A673 (cell line): ENCODE measurements around the gene AK5. TPM values are rescaled to one million over a fixed set of nuclear protein-coding genes. Genes with fewer than 3 reads are reported as not detected.
"Not testable (repeated sequence)": the region's sequence is repeated elsewhere in the genome, so short reads cannot be mapped to it uniquely, and the experiment has no call there.

Experiments
- BruUV-seq: library from RNA; stranded (reverse); fragments of 400-500 nt; replicated peaks from 2 replicates; lab custom pipeline; 2021; lab: Mats Ljungman, UMichigan
- CTCF ChIA-PET: fragments of 300-600 bp; sonication (Branson Sonifier 250); formaldehyde crosslinking; loops from one replicate; lab custom pipeline; 2022; ENCODE audit warnings: antibody characterized with exemption; lab: Charles Lee
- POLR2A ChIA-PET: fragments of 300-600 bp; sonication (Branson Sonifier 250); formaldehyde crosslinking; loops from one replicate; lab custom pipeline; 2022; ENCODE audit warnings: antibody characterized with exemption; ENCODE audit not compliant: low non-redundant PET; lab: Charles Lee
- DNase-seq: peaks from one replicate; pipeline ENCODE4 v3.0.0-alpha.2; 2015; ENCODE audit warnings: low spot score
- H3K27ac ChIP-seq: fragments of 200-600 bp; sonication (generic); 2 replicates; pipeline ENCODE4 v1.5.1; 2016; ENCODE audit warnings: mixed run types, low read depth, mild to moderate bottlenecking, mixed read lengths, antibody characterized with exemption, low read length; ENCODE audit not compliant: poor library complexity, severe bottlenecking
- H3K27me3 ChIP-seq: fragments of 200-600 bp; sonication (generic); replicated peaks from 2 replicates; pipeline ENCODE4 v1.6.1; 2017; ENCODE audit warnings: mixed run types, low read depth, mild to moderate bottlenecking, mixed read lengths, antibody characterized with exemption, low read length; ENCODE audit not compliant: insufficient read depth, poor library complexity
- H3K36me3 ChIP-seq: fragments of 200-600 bp; sonication (generic); 2 replicates; pipeline ENCODE4 v1.6.1; 2016; ENCODE audit warnings: mixed run types, mild to moderate bottlenecking, mixed read lengths, antibody characterized with exemption, low read length; ENCODE audit not compliant: insufficient read depth, poor library complexity, severe bottlenecking
- H3K4me1 ChIP-seq: fragments of 200-600 bp; sonication (generic); 2 replicates; pipeline ENCODE4 v1.6.1; 2017; ENCODE audit warnings: mixed run types, mild to moderate bottlenecking, mixed read lengths, antibody characterized with exemption, low read length; ENCODE audit not compliant: insufficient read depth, poor library complexity, severe bottlenecking
- H3K4me3 ChIP-seq: fragments of 200-600 bp; sonication (generic); 2 replicates; pipeline ENCODE4 v1.5.1; 2016; ENCODE audit warnings: low read depth, mixed run types, mild to moderate bottlenecking, mixed read lengths, low read length; ENCODE audit not compliant: poor library complexity, severe bottlenecking
- H3K9me3 ChIP-seq: fragments of 200-600 bp; sonication (generic); 2 replicates; pipeline ENCODE4 v1.6.1; 2016; ENCODE audit warnings: mixed run types, low read depth, mild to moderate bottlenecking, mixed read lengths, antibody characterized with exemption, low read length; ENCODE audit not compliant: poor library complexity, severe bottlenecking
- EZH2 ChIP-seq: fragments of 200-600 bp; sonication (generic); IDR thresholded peaks from 2 replicates; pipeline ENCODE4 v1.6.1; 2017; ENCODE audit warnings: borderline replicate concordance, low read depth, mild to moderate bottlenecking, mixed read lengths, antibody characterized with exemption, low read length; ENCODE audit not compliant: poor library complexity, severe bottlenecking
- intact Hi-C: fragments of 100-400 bp; cut with micrococcal nuclease; formaldehyde crosslinking; loops from one replicate; pipeline ENCODE4 v1.10.0; 2022; ENCODE audit not compliant: unreplicated experiment
- total RNA-seq: library from RNA; stranded (reverse); gene quantifications from 2 replicates; pipeline ENCODE4 v1.2.3, GENCODE V29; 2021
- TF ChIP-seq, protein P1 (sequence below): fragments of 300-800, 200-600 bp; sonication (generic); conservative IDR thresholded peaks from 2 replicates; pipeline ENCODE4 v1.5.1; 2017; ENCODE audit warnings: low read depth, mild to moderate bottlenecking, antibody characterized with exemption, low read length, moderate library complexity, mixed read lengths

The AK5 gene
- total RNA-seq, 1 experiment from 2014 or later = 0.47 TPM

DNA sequence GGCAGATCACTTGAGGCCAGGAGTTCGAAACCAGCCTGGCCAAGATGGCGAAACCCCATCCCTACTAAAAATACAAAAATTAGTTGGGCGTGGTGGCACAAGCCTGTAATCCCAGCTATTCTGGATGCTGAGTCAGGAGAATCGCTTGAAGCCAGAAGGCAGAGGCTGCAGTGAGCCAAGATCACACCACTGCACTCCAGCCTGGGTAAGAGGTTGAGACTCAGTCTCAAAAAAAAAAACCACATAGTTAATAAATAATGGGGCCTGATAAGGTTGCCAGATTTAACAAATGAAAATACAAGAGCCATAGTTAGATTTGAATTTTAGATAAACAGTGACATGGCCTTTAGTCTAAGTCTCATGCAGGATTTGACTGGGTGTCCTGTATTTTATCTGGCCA, 225.0 kb downstream of the AK5 start:
- Histone ChIP-seq H3K4me1 (peaks cover 3% of the 10 kb centered on the region), H3K9me3 (no peaks in the 10 kb centered on the region), H3K4me3 (no peak overlapping the region), H3K27ac (no peak overlapping the region), H3K27me3 (no peaks in the 10 kb centered on the region), H3K36me3 (no peaks in the 10 kb centered on the region)
- ChIA-PET CTCF (no interaction called here), POLR2A (no interaction called here)
- TF ChIP-seq, protein P1, sequence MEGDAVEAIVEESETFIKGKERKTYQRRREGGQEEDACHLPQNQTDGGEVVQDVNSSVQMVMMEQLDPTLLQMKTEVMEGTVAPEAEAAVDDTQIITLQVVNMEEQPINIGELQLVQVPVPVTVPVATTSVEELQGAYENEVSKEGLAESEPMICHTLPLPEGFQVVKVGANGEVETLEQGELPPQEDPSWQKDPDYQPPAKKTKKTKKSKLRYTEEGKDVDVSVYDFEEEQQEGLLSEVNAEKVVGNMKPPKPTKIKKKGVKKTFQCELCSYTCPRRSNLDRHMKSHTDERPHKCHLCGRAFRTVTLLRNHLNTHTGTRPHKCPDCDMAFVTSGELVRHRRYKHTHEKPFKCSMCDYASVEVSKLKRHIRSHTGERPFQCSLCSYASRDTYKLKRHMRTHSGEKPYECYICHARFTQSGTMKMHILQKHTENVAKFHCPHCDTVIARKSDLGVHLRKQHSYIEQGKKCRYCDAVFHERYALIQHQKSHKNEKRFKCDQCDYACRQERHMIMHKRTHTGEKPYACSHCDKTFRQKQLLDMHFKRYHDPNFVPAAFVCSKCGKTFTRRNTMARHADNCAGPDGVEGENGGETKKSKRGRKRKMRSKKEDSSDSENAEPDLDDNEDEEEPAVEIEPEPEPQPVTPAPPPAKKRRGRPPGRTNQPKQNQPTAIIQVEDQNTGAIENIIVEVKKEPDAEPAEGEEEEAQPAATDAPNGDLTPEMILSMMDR = no peak
- TF ChIP-seq EZH2 = no peak
- BruUV-seq = no TSS peak
- DNase-seq = no peak
- intact Hi-C loops = no loop called here

DNA sequence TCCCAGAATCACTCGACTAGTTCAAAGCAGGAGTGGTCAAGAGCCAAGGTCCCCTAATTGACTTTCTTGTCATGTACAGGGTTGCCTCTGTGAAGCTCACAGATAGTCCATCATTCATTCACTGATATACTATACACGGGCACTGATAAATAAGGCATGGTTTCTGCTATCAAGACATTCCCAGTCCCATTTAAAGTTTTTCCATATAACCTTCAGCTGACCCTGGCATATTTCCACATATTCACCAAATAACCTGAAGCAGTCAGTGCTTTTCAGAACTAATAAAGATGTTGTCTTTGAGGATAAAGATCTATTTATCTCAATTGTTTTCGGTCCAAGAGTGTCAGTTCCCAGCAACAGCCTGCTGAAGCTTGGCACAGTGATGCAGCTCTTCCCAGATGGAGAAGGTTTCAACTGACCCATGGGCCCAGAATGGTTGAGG, 227.3 kb downstream of the AK5 start:
- H3K27me3 ChIP-seq = no peaks in the 10 kb centered on the region
- no peak for DNase-seq
- no peak overlapping the region for H3K27ac ChIP-seq
- H3K36me3 ChIP-seq = no peaks in the 10 kb centered on the region
- TF ChIP-seq, protein P1 = no peak
- no peak for TF ChIP-seq EZH2
- intact Hi-C loops = no loop called here
- H3K4me3 ChIP-seq = no peak overlapping the region
- H3K9me3 ChIP-seq = no peaks in the 10 kb centered on the region
- BruUV-seq = no TSS peak
- peaks cover 5% of the 10 kb centered on the region for H3K4me1 ChIP-seq
- ChIA-PET CTCF (no interaction called here), POLR2A (no interaction called here)

DNA sequence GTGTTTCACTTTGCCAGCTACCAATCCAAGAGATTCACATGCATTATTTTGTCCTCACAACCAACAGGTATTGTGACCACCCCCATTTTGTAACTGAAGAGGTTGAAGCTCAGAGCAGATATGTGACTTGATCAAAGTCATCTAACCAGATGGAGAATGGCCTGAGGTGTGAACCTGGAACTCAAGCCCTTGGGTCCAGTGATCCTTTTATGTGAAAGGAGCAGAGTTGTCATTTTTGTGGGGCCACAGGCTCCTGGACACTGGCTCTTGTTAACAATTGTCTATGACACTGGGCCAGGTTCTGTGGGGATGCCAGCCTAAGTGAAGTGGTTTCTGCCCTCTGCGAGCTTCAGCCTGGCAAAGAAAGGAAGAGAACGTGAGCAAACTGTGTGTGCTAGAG, 228.1 kb downstream of the AK5 start:
- no peaks in the 10 kb centered on the region for H3K36me3 ChIP-seq
- no peaks in the 10 kb centered on the region for H3K9me3 ChIP-seq
- H3K27me3 ChIP-seq = no peaks in the 10 kb centered on the region
- no TSS peak for BruUV-seq
- H3K4me1 ChIP-seq = peaks cover 12% of the 10 kb centered on the region
- intact Hi-C loops = no loop called here
- no peak overlapping the region for H3K4me3 ChIP-seq
- no peak overlapping the region for H3K27ac ChIP-seq
- ChIA-PET CTCF (no interaction called here), POLR2A (no interaction called here)
- no peak for DNase-seq
- TF ChIP-seq EZH2 = no peak

DNA sequence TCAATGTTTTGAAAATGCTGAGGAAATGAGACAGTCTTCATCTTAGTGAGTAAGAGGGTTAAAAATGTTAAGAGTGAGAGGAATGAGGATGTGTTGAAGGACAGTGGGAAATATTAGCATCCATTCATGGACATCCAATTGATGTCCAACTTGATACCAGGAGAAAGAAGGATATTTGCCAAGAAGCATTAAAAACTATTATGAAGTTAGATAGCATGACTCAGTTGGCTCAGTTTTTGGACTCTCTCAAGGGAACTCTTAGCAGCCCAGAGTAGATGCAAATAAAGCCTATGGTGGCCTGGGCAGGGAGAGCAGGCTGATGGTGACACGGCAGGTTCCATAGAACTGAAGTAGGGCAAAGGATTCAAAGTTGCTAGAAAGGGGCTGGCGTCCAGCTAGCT, 229.6 kb downstream of the AK5 start:
- no TSS peak for BruUV-seq
- no peaks in the 10 kb centered on the region for H3K9me3 ChIP-seq
- intact Hi-C loops = no loop called here
- H3K4me1 ChIP-seq = peaks cover 22% of the 10 kb centered on the region
- H3K27me3 ChIP-seq = no peaks in the 10 kb centered on the region
- TF ChIP-seq, protein P1 = no peak
- H3K4me3 ChIP-seq = no peak overlapping the region
- no peak overlapping the region for H3K27ac ChIP-seq
- no peaks in the 10 kb centered on the region for H3K36me3 ChIP-seq
- no peak for DNase-seq
- ChIA-PET POLR2A (no interaction called here), CTCF (no interaction called here)

DNA sequence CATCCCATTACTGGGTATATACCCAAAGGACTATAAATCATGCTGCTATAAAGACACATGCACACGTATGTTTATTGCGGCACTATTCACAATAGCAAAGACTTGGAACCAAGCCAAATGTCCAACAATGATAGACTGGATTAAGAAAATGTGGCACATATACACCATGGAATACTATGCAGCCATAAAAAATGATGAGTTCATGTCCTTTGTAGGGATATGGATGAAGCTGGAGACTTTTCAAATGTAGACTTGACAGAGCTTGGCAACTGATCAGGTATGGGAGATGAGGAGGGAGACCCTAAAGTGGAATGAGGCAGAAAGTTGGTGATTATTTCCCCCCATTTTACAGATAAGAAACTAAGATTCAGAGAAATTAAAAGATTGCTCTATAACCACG, 230.8 kb downstream of the AK5 start:
- BruUV-seq, intact Hi-C loops: not testable (repeated sequence)

More for the DNA sequence above, 230.8 kb downstream of the AK5 start:
- H3K27me3 ChIP-seq, DNase-seq, H3K9me3 ChIP-seq, POLR2A ChIA-PET, H3K27ac ChIP-seq, H3K4me3 ChIP-seq, H3K36me3 ChIP-seq, CTCF ChIA-PET: not testable (repeated sequence)
- H3K4me1 ChIP-seq = peaks cover 22% of the 10 kb centered on the region
